Endometrial microvascular endothelial cells (primary cell): ENCODE results near the gene INSRR. TPM values are rescaled to one million over a fixed set of nuclear protein-coding genes. Genes with fewer than 3 reads are reported as not detected.

Source experiments
- in situ Hi-C: cut with HindIII; loops from 2 replicates; pipeline ENCODE4 v1.10.0; 2017; ENCODE audit warnings: low sequenced_read_pairs, low pct_unique_long_range_greater_than_20kb; ENCODE audit errors: inconsistent ontology term
- total RNA-seq: library from RNA; depleted of rRNA; stranded (reverse); fragments of >200 nt; gene quantifications from one replicate; pipeline ENCODE4 v1.2.3, GENCODE V29; 2015; ENCODE audit errors: inconsistent ontology term

The INSRR gene
- total RNA-seq, 1 donor from 2014 or later = not detected

GRCh38 chr1:156879876-156880275 lies 21.0 kb upstream of the INSRR start:
- in situ Hi-C loops = no loop called here

- in situ Hi-C loops = no loop called here
Observed at GRCh38 chr1:156877433-156878170, 18.7 kb upstream of the INSRR start.

- in situ Hi-C loops = no loop called here
Observed at GRCh38 chr1:156876281-156876680, 17.4 kb upstream of the INSRR start.

GRCh38 chr1:156875341-156875615 lies 16.4 kb upstream of the INSRR start:
- in situ Hi-C loops = no loop called here

- in situ Hi-C loops = no loop called here
Observed at GRCh38 chr1:156874572-156875340, 15.8 kb upstream of the INSRR start.

GRCh38 chr1:156874142-156874541 lies 15.2 kb upstream of the INSRR start:
- in situ Hi-C loops = no loop called here

GRCh38 chr1:156873659-156874058 lies 14.7 kb upstream of the INSRR start:
- in situ Hi-C loops = no loop called here

GRCh38 chr1:156869455-156869854 lies 10.5 kb upstream of the INSRR start:
- in situ Hi-C loops = no loop called here

- in situ Hi-C loops = no loop called here
Observed at GRCh38 chr1:156868341-156868740, 9.4 kb upstream of the INSRR start.

GRCh38 chr1:156866249-156866909 lies 7.5 kb upstream of the INSRR start:
- in situ Hi-C loops = no loop called here

- in situ Hi-C loops = no loop called here
Observed at GRCh38 chr1:156865865-156866248, 6.9 kb upstream of the INSRR start.

- in situ Hi-C loops = no loop called here
Observed at GRCh38 chr1:156865258-156865657, 6.3 kb upstream of the INSRR start.

GRCh38 chr1:156864796-156865195 lies 5.9 kb upstream of the INSRR start:
- in situ Hi-C loops = no loop called here

GRCh38 chr1:156863631-156864030 lies 4.7 kb upstream of the INSRR start:
- in situ Hi-C loops = no loop called here

GRCh38 chr1:156862997-156863599 lies 4.2 kb upstream of the INSRR start:
- in situ Hi-C loops = no loop called here

- in situ Hi-C loops = no loop called here
Observed at GRCh38 chr1:156862584-156862983, 3.7 kb upstream of the INSRR start.

- in situ Hi-C loops = no loop called here
Observed at GRCh38 chr1:156860628-156861423, 1.9 kb upstream of the INSRR start, which contains the start of gene NTRK1. NTRK1 (plus strand) TSS chr1:156860865; CDS start chr1:156860935, 70 bp downstream.

- in situ Hi-C loops = no loop called here
Observed at GRCh38 chr1:156860113-156860627, 1.3 kb upstream of the INSRR start.
